Activated CD8-positive, alpha-beta memory T cell treated with anti-CD3 and anti-CD28 coated beads for 4 hours (primary cell): ENCODE results near the gene NEDD4L.
"Not testable (repeated sequence)": the region's sequence is repeated elsewhere in the genome, so short reads cannot be mapped to it uniquely, and the experiment has no call there.

Experiments used
- DNase-seq, 2 donors: peaks; one replicate each; pipeline ENCODE4 v3.0.0-alpha.2; 2020; ENCODE audit warnings: low read depth in 2 of 2

The NEDD4L gene

DNA sequence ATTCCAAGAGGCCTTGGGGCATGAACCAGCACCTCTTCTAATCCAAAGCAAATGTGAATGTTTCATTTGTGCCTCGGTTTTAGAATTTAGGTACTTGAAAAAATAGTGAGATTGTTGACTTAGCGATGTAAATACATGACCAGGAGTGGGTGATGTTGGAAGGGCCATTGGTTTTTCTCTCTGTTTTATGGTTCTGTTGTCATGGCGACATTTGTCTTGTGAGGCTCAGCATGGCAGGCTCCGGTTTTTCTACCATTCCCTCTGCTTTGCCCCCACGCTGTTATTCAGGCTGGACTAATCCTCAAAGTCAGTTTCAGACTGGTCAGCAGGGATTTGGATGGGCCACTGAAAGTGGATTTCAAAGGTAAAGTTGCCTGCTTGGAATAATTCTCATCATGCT lies 329.5 kb downstream of the NEDD4L start:
- DNase-seq = no peak

DNA sequence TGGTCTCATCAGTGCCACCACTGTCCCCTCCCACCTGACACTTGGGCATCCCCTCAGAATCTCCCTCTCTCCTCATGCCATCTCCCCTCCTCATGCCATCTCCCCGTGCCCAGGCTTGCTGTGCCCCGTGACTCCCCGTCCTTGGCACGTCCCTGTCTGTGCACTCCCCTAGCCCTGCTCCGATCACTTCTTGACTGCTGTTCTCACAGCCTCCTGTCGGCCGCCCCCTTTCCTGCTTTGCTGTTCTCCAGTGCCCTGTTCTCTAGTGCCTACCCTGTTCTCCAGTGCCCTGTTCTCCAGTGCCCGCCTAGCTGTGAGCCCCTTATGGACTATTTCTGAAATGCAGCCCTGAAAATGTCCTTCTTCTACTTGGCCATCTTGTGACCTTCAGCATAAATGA lies 331.0 kb downstream of the NEDD4L start:
- DNase-seq = no peak

DNA sequence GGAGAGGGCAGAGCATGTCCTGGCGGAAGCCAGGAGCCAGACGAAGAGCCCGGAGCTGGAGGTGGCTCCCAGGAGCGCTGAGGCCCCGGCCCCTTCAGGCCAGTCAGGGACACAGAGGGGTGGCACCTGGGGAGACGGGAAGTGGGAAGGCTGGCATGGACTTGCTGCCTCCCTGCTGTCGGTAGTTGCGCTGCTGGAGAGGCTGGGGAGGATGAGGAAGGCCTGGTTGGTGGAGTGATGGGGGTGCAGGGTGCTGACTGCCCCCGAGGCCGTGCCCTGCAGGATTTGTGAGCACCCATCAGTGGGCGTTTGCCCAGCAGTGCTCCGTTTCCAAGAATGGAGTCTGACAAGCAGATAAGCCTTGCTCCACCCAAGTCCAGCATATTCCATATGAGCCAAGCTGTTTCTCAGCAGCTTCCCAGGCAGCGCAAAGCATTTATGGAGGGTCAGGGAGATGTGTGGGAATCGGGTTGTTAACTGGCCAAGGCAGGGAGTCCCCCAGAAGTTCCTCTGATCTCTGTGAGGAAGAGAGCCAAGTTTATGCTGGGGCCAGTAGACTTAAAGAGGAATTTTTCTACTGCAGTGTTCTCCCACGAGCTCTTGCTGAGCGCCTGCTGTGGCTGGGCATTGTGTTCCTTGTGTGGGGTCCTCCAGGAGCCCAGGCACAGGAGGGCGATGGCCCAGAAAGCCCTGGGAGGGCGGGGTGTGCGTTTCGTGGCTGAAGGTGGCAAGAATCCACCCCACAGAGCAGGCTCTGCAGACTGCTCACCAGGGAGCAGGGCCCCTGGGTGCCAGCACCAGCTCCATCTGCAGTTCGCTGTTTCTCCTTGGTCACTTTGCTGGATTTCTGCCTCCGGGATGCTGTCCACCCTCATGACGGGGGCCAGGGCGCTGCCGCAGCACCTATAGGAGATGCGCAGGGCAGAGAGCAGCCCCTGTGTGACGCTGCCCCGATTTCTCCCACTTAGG lies 334.7 kb downstream of the NEDD4L start:
- DNase-seq = no peak

DNA sequence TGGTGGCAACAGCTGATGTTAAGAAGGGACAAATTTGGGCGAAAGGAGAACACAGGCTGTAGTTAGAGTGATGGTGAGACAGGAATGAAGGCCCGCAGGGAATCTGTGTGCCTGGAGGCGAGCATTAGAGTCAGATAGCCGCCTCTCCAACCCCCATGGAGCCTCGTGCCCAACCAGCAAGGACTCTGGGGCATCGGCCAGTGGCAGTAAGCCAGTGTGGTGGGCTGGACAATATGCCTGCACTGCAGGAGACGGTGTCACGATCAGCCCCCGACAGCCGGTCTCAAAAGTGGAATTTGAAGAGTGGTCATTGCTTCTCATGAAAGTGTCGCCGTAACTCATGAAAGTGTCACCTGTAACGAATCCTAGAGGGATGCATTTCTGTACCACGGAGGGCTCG lies 335.4 kb downstream of the NEDD4L start:
- DNase-seq = no peak

DNA sequence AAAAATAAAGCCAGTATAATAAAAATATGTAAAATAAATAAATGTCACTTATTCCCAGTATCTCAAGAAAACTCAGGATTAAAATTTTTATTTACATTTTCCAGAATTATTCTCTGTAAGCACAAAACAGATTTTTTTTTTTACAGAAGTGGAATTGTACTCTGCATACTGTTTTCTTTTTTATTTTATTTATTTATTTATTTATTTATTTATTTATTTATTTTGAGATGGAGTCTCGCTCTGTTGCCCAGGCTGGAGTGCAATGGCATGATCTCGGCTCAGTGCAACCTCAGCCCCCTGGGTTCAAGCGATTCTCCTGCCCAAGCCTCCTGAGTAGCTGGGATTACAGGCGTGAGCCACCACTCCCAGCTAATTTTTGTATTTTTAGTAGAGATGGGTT lies 336.1 kb downstream of the NEDD4L start:
- DNase-seq = not testable (repeated sequence)

DNA sequence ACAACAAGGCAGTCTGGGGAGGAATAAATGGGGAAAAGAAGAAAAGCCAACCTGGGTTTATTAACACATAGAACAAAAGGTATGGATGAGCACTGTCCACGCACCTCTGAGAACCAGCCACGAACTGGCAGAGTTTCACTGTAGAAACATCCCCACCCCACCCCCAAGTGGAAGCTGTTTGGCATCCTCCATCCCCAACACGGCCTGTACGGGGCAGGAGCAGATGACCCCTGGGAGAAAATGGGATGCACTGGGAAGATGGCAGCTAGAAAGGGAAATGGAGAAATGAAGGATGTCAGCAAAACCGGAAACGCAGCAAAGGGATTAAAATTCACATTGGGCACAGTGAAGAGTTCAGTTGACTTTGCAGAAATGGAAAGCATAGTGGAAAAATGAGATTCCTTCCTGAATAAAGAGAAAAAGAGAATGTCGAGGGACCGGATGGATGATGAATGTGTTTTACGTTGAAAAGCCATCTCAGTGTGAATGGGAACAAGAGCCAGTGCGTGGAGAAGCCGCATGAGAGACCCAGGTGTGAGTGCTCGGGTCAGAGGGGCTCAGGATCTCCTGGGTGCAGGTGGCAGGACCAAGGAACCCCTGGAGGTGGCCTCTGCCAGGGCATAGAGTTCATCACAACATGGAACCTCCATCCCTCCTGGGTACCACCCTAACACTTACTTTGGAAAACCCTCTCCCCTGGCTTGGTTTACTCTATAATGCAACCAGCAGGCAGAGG lies 337.8 kb downstream of the NEDD4L start:
- DNase-seq = no peak

DNA sequence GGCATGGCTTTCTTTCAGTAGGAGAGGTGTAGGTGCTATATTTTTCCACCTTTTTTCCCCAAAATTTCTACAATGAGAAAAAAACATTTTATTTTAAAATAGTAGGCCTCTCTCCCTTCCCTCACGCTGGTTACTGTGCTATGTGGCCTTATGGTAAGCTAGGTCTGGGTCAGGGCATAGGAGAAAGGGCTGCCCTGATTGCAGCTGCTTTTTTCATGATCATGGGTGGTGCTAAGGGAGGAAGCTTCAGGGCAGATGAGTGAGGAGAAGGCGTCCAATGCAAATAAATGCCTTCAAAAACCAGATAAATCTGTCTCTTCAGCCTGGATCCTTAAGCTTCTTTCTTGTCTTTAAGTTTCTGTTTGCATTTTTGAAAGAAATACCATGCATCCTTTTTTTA lies 338.4 kb downstream of the NEDD4L start:
- DNase-seq = no peak

DNA sequence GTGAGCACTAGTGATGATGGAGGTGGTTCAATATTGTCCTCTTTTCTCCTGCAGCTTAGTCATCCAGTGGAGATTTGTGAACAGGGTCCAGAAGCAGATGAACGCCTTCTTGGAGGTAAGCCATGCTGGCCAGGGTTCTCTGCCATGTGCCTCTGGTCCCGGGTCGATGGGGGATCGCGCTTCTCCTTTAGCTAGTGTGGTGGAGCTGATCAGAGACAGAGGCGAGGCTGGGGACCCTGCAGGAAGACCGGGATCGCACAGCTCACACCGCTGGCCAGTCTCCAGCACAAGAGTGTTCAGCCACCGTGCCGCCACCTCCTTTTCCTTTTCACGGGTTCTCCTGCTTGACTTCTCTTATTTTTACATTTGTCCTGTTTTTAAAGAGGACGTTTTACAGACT lies 341.4 kb downstream of the NEDD4L start:
- no peak for DNase-seq

DNA sequence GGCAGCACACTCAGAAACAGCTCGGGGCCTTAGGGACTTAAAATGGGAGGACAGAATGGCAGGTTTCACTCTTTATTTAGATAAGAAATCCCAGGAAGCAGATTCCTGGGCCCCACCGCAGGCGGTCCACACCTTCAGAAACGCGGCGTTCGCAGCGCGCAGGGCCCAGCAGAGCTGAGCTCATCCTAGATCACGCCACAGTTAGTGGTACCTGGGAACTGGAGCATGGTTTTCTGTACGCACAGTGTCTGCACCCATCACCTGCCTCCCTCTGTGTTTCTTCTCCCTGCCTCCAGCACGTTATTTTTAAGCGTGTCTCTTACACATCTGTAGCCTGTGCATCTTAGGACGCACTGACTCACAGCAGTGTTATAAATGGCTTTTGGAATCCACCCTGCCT lies 342.8 kb downstream of the NEDD4L start:
- DNase-seq = no peak

DNA sequence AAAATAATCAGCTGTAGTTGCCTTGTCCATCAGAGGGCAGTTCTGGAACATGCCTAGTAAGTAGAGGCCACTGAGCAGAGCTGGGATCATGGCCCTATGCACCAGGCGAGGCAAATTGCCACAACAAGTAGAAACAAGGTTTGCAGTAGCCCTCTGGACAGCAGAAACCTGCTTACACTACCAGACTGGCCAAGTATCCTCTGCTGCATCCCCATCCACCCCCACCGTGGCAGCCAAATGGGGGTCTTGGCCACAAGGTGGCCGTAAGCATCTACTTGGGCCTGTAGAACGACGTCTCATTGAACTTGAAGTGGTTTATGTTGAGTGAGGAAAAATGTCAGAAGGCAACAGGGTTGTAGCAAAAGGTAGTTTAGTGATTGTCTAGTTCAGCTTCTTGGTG lies 343.7 kb downstream of the NEDD4L start:
- DNase-seq = no peak

DNA sequence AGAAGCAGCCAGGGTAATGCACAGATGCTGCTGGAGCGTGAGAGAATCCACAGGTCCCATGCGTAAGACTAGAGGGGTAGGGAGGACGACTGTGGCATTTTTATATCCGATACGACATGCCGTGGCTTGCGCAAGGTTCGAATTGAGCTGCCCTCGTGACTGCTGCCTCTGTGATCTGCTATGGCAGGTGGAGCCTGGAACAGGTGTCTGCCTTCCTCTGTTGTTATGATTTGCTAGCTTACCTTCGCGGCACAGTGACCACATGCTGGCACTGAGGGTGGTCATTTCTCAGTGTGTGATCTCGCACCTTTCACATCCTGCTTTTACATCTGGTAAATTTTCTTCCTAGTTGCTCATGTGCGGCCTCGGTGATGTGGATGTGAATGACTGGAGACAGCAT lies 344.7 kb downstream of the NEDD4L start:
- no peak for DNase-seq

DNA sequence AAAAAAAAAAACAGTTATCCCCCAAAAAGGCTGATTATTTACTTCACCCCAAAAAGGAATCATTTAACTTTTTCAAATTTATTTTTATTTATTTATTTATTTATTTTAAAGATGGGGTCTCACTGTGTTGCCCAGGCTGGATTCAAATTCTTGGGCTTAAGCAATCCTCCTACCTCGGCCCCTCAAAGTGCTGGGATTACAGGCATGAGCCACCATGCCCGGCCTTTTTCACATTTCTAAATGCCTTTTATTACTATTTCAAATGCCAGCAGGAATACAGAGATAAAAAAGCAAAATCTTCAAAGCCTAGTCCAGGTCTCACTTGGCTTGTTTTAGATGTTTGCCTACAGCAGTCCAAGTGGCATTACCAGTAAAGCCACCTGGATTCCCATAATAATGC lies 345.7 kb downstream of the NEDD4L start:
- no peak for DNase-seq

DNA sequence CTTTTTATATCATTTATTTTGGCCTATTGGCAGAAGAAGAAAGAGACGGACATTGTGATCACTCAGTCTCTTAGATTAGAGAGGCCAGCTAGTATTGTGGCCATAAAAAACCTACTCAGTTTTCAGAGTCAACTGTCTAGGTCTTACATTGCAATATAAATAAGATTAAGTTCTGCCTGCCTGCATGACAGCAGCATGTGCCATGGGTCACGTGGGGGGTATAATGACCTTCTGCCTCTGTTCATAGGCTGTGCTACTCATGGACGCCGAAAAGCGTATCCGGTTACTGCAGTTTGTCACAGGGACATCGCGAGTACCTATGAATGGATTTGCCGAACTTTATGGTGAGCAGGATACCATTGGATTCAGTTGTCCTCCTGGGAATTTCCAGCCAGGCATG lies 346.4 kb downstream of the NEDD4L start:
- no peak for DNase-seq

DNA sequence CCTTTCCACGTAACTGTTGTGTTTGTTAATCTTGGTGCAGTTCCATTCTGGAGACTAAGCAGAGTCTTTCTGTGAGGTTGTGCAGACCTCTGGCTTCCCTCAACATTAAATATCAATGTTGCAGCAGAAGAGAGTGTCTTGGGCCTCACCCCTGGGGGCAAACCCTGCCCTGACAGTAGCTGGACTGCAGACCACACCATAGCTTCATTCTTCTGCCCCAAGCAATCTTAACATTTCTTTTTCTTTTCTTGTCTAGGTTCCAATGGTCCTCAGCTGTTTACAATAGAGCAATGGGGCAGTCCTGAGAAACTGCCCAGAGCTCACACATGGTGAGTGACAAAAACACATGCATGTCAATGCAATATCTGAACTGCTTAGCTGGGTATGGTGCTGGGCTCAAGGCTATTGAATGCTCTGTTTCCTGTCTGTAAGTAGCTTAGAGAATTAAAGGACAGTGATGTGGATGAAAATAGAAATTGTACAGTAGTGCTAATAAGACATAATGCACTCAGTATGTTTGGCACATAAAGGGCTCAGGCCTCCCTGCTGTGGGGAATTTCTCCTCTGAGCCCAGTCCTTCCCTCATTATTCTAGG lies 347.3 kb downstream of the NEDD4L start:
- DNase-seq = no peak

DNA sequence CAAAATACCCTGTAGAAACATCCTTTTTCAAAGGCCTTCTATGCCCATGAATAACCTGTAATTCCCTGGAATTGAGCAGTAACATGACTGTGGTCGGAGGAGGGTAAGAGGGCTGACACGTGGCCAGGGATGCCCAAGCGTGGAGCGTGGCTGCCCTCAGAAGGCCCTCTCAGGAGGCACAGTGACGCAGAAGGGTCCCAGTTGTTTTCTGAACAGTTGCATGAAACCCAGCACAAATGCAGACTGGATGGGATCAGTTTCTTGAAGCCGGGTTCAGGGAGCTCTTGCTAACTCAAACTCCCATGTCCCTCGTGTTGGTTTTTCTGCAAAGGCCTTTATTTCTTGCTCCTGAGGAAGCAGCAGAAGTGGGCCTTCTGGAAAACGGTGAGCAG lies 347.9 kb downstream of the NEDD4L start:
- no peak for DNase-seq

DNA sequence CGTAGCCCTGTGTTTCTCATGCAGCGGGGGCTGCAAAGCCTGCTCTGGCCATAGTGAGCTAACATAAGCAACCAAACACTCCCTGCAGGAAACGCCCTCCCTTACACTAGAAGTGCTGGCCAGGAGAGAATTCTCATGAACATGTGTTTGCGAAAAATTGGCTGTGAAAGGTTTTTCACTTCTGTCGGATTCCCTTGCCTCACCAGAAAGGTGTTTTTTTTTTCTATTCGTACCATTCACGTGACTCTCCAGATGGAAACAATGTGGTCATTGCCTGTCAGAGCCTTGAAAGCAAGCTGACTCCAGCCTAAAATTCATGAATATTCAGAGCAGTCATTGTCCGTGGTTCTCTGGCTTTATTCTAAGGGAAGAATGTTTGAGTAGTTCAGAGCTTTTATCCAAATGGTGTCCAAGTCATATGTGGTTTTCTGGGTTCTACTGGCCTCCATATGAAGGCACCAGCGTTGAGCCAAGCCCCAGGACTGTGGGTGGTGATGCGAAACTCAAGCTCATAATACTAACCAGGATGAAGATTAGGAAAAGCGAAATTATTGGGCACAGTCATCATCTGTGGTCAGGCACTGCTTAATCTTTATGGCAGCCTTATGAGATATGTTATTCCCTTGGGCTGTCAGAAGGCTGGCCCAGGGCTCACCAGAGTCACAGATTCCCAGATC lies 348.4 kb downstream of the NEDD4L start:
- no peak for DNase-seq

DNA sequence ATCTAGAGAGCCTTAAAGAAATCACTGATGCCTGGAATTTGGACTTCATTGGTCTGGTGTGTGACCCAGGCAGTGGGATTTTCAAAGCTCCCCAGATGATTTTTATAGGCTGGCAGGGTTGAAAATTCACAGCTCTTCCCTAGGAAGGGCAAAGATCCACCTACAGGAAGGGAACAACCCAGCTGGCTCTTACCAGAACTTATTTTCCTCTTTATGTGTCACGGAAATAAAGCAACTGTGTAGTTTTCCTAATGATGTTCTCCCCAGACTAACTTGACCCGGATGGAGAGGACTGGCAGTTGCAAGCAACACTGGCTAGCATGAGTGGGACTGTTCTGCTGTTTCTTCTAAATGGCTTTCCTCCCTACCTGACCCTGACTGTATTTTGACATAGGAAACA lies 349.3 kb downstream of the NEDD4L start:
- DNase-seq = no peak

DNA sequence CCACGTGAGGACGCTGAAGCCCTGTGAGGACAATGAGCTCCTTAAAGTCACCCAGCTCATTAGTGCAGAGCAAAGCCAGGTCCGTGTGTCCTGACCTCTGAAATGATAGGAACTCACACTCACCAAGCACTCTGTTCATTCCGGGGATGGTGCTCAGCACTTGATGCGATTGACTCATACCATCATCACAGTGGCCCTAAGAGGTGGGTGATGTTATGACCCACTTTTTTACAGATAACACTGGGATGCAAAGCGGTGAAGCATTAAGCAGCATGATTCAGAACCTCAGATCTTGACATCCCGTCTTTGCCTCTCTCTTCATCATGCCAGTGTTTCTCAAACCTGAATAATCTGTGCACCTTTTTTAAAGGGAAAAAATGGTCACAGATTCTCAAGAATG lies 350.0 kb downstream of the NEDD4L start:
- DNase-seq = no peak

DNA sequence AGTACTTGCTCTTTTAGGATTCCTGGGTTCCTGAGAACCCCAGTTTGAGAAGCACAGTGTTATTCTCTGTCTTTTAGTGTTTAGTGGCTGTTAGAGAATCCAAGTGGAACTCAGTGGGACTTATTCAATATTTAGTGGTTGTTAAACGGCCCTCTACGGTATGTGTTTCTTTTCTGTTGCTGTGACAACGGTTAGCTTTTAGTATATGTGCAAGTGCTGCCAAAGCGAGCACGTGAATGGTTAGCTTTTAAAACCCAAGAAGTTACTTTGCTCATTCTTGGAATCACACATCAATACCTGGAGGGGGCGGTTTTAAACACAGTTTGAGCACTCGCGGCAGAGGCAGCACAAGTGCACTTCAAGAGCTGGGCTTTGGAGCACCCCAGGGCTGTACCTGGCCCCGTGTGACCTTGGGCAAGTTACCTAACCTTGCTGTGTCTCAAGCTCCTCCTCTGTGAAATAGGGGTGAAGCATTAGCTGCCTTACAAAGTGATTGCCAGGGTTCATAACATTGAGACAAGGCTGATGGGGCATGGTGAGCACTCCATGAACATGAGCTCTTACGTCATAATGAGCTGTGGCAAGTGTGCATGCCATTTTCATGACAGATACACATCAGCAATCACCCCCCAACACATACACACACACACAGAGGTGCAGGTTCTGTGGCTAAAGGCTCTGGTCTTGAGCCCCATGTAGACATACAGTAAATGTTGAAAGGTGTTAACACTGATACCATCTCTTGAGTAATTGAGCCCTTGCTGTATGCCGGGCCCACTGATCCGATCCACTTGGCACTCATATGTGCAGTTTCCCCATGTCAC lies 350.8 kb downstream of the NEDD4L start:
- DNase-seq = no peak

DNA sequence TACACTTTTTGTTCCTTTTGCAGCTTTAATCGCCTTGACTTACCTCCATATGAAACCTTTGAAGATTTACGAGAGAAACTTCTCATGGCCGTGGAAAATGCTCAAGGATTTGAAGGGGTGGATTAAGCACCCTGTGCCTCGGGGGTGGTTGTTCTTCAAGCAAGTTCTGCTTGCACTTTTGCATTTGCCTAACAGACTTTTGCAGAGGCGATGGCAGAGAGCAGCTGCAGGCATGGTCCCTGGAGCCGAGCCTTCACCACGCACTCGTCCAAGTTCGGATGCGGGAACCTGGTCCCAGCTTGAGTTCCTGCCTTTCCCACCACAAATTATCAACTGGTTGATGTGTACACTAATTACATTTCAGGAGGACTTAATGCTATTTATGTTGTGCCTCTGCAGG lies 352.1 kb downstream of the NEDD4L start:
- no peak for DNase-seq

DNA sequence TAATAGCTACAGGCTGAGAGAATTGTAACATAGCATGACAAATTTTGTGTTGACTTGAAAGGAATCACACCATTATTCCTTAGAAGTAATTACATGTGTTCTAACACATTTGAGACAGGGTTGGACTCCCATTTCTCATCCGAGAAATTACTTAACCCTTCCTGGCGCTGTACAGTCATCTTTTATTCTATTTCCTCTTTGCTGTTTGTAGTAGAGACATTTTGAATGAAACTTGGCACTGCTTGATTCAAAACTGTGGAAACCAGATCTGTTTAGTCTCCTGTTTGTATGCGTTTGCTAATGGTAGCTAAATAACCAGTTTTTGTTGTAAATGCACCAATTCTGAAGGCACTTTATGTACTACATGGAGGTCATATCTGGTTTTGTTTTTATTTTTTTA lies 352.9 kb downstream of the NEDD4L start:
- no peak for DNase-seq
